DND-41 (cell line): ENCODE results near the gene PIGS.

ENCODE experiments used
- ATAC-seq: fragments of 200-7000 bp; cut with Tn5 transposase; 3 replicates; pipeline ENCODE4 v1.9.1; 2021; ENCODE audit warnings: low read depth; ENCODE audit not compliant: insufficient read depth
- DNase-seq: peaks from one replicate; pipeline ENCODE4 v3.0.0-alpha.2; 2020
- H2AFZ ChIP-seq: 2 replicates; pipeline ENCODE4 v1.6.0; 2012; ENCODE audit warnings: low read depth, low read length
- H3K27ac ChIP-seq: 2 replicates; pipeline ENCODE4 v1.5.1; 2012; ENCODE audit warnings: low read length, inconsistent platforms
- H3K27me3 ChIP-seq: fragments of 200-600 bp; sonication (generic); 2 replicates; pipeline ENCODE4 v1.6.0; 2012; ENCODE audit warnings: low read length, mild to moderate bottlenecking, inconsistent platforms; ENCODE audit not compliant: insufficient read depth, poor library complexity
- H3K36me3 ChIP-seq: 2 replicates; pipeline ENCODE4 v1.5.1; 2012; ENCODE audit warnings: low read length, inconsistent platforms; ENCODE audit not compliant: insufficient read depth
- H3K4me1 ChIP-seq: 2 replicates; pipeline ENCODE4 v1.5.1; 2012; ENCODE audit warnings: mild to moderate bottlenecking, low read length; ENCODE audit not compliant: insufficient read depth
- H3K4me2 ChIP-seq: 2 replicates; pipeline ENCODE4 v1.6.0; 2012; ENCODE audit warnings: mild to moderate bottlenecking, moderate library complexity, low read length, inconsistent platforms; ENCODE audit not compliant: insufficient read depth
- H3K4me3 ChIP-seq, 2 experiments: fragments of 200-600 bp in 1 of 2; shearing (Covaris generic) in 1 of 2; 2 replicates each; pipeline ENCODE4 v1.5.1; 2012 to 2016; ENCODE audit warnings: inconsistent platforms in 2 of 2, low read length in 2 of 2, mild to moderate bottlenecking in 2 of 2, low read depth in 1 of 2, moderate library complexity in 1 of 2
- H3K79me2 ChIP-seq: 2 replicates; pipeline ENCODE4 v1.6.0; 2012; ENCODE audit warnings: low read length, inconsistent platforms; ENCODE audit not compliant: insufficient read depth
- H3K9ac ChIP-seq: 2 replicates; pipeline ENCODE4 v1.6.0; 2012; ENCODE audit warnings: low read depth, mild to moderate bottlenecking, inconsistent platforms, low read length, moderate library complexity
- H3K9me3 ChIP-seq: 2 replicates; pipeline ENCODE4 v1.5.1; 2012; ENCODE audit warnings: low read length, moderate library complexity, mild to moderate bottlenecking, inconsistent platforms; ENCODE audit not compliant: insufficient read depth, severe bottlenecking
- H4K20me1 ChIP-seq: 2 replicates; pipeline ENCODE4 v1.6.0; 2012; ENCODE audit warnings: low read length; ENCODE audit not compliant: insufficient read depth
- EZH2 ChIP-seq: IDR thresholded peaks from 3 replicates; pipeline ENCODE4 v1.6.1; 2012; ENCODE audit warnings: borderline replicate concordance, low read depth, mild to moderate bottlenecking, moderate library complexity, low read length, inconsistent platforms; ENCODE audit not compliant: severe bottlenecking
- TF ChIP-seq, protein P1 (sequence below): IDR thresholded peaks from 2 replicates; pipeline ENCODE4 v1.5.1; 2012; ENCODE audit warnings: borderline replicate concordance, low read length, moderate library complexity, mild to moderate bottlenecking; ENCODE audit not compliant: poor library complexity, severe bottlenecking; ENCODE audit errors: extremely low read depth

The PIGS gene

GRCh38 chr17:28584434-28584833 is 13.1 kb upstream of the PIGS start:
- H3K9me3 ChIP-seq, result no peaks in the 10 kb centered on the region
- H3K4me3 ChIP-seq, result no peak overlapping the region
- no peaks in the 10 kb centered on the region for H3K4me1 ChIP-seq
- peaks cover 4% of the 10 kb centered on the region; the same call in 1 of the 2 replicates for H4K20me1 ChIP-seq
- no peak overlapping the region for H3K4me2 ChIP-seq
- ATAC-seq (no peak), DNase-seq (no peak)
- H3K9ac ChIP-seq, result no peak overlapping the region
- no peak overlapping the region for H2AFZ ChIP-seq
- peaks cover 2% of the 10 kb centered on the region; the same call in 1 of the 2 replicates for H3K79me2 ChIP-seq
- no peaks in the 10 kb centered on the region for H3K27me3 ChIP-seq
- peaks cover 90% of the 10 kb centered on the region for H3K36me3 ChIP-seq
- H3K27ac ChIP-seq, result no peak overlapping the region
- TF ChIP-seq, protein P1, sequence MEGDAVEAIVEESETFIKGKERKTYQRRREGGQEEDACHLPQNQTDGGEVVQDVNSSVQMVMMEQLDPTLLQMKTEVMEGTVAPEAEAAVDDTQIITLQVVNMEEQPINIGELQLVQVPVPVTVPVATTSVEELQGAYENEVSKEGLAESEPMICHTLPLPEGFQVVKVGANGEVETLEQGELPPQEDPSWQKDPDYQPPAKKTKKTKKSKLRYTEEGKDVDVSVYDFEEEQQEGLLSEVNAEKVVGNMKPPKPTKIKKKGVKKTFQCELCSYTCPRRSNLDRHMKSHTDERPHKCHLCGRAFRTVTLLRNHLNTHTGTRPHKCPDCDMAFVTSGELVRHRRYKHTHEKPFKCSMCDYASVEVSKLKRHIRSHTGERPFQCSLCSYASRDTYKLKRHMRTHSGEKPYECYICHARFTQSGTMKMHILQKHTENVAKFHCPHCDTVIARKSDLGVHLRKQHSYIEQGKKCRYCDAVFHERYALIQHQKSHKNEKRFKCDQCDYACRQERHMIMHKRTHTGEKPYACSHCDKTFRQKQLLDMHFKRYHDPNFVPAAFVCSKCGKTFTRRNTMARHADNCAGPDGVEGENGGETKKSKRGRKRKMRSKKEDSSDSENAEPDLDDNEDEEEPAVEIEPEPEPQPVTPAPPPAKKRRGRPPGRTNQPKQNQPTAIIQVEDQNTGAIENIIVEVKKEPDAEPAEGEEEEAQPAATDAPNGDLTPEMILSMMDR, result no peak
- no peak for TF ChIP-seq EZH2

GRCh38 chr17:28582513-28582912 is 11.2 kb upstream of the PIGS start:
- H4K20me1 ChIP-seq, result peaks cover 4% of the 10 kb centered on the region; the same call in 1 of the 2 replicates
- H2AFZ ChIP-seq, result no peak overlapping the region
- no peaks in the 10 kb centered on the region for H3K4me1 ChIP-seq
- no peaks in the 10 kb centered on the region for H3K9me3 ChIP-seq
- ATAC-seq (no peak), DNase-seq (no peak)
- no peak overlapping the region for H3K9ac ChIP-seq
- no peak overlapping the region for H3K4me2 ChIP-seq
- no peak overlapping the region for H3K27ac ChIP-seq
- no peak overlapping the region for H3K4me3 ChIP-seq
- no peaks in the 10 kb centered on the region for H3K79me2 ChIP-seq
- no peaks in the 10 kb centered on the region for H3K27me3 ChIP-seq
- no peak for TF ChIP-seq EZH2
- TF ChIP-seq, protein P1, result no peak
- peaks cover 95% of the 10 kb centered on the region for H3K36me3 ChIP-seq

GRCh38 chr17:28580959-28581358 is 9.6 kb upstream of the PIGS start:
- Histone ChIP-seq H3K27me3 (no peaks in the 10 kb centered on the region), H2AFZ (no peak overlapping the region), H3K27ac (no peak overlapping the region), H3K36me3 (peaks cover 90% of the 10 kb centered on the region), H3K9me3 (no peaks in the 10 kb centered on the region), H3K4me1 (no peaks in the 10 kb centered on the region), H3K9ac (no peak overlapping the region), H4K20me1 (peaks cover under 1% of the 10 kb centered on the region; the same call in 1 of the 2 replicates), H3K4me2 (no peak overlapping the region), H3K79me2 (no peaks in the 10 kb centered on the region), H3K4me3 (no peak overlapping the region)
- DNase-seq, result no peak
- no peak for ATAC-seq
- TF ChIP-seq, protein P1, result no peak
- TF ChIP-seq EZH2, result no peak

GRCh38 chr17:28579526-28579925 is 8.2 kb upstream of the PIGS start:
- Histone ChIP-seq H3K4me2 (no peak overlapping the region), H2AFZ (no peak overlapping the region), H4K20me1 (no peaks in the 10 kb centered on the region), H3K9me3 (no peaks in the 10 kb centered on the region), H3K27ac (no peak overlapping the region), H3K27me3 (no peaks in the 10 kb centered on the region), H3K79me2 (no peaks in the 10 kb centered on the region), H3K4me1 (no peaks in the 10 kb centered on the region), H3K9ac (no peak overlapping the region), H3K36me3 (peaks cover 77% of the 10 kb centered on the region), H3K4me3 (no peak overlapping the region)
- no peak for TF ChIP-seq EZH2
- TF ChIP-seq, protein P1, result no peak
- ATAC-seq (no peak), DNase-seq (no peak)
